D721Med (cell line): ENCODE measurements around the gene GDPGP1.

ENCODE experiments used
- DNase-seq: peaks from one replicate; pipeline ENCODE4 v3.0.0; 2011; ENCODE audit warnings: low spot score; ENCODE audit not compliant: insufficient read length
- FAIRE-seq: peaks from 2 replicates; lab custom pipeline; 2011; peaks lifted over from hg19 to GRCh38; lab: Jason Lieb, UNC
- CTCF ChIP-seq: IDR thresholded peaks from 2 replicates; pipeline ENCODE4 v1.5.1; 2012; ENCODE audit warnings: mild to moderate bottlenecking, control low read depth; ENCODE audit not compliant: insufficient read depth; ENCODE audit errors: missing control alignments

The GDPGP1 gene

GRCh38 chr15:90232941-90233386 is 1.0 kb upstream of the GDPGP1 start:
- TF ChIP-seq CTCF: no peak
- DNase-seq (no peak), FAIRE-seq (no peak)

- DNase-seq (no peak), FAIRE-seq (no peak)
- TF ChIP-seq CTCF: no peak
Observed at GRCh38 chr15:90233387-90234095, 468 bp upstream of the GDPGP1 start, which contains the start of gene CIB1. CIB1 (minus strand) TSS chr15:90233941; CDS start chr15:90233885, 56 bp downstream.

GRCh38 chr15:90239371-90239770 is 5.4 kb downstream of the GDPGP1 start:
- DNase-seq (no peak), FAIRE-seq (no peak)
- no peak for TF ChIP-seq CTCF

GRCh38 chr15:90240856-90241255 is 6.8 kb downstream of the GDPGP1 start:
- TF ChIP-seq CTCF: no peak
- DNase-seq (no peak), FAIRE-seq (no peak)

- TF ChIP-seq CTCF: no peak
- DNase-seq (no peak), FAIRE-seq (no peak)
Observed at GRCh38 chr15:90241343-90242192, 7.6 kb downstream of the GDPGP1 start.

GRCh38 chr15:90243943-90244639 is 10.1 kb downstream of the GDPGP1 start:
- DNase-seq: no peak
- FAIRE-seq: no peak
- no peak for TF ChIP-seq CTCF
